HepG2 (cell line): ENCODE data around the gene PLA2G2E. TPM values are rescaled to one million over a fixed set of nuclear protein-coding genes. Genes with fewer than 3 reads are reported as not detected.
A peak's percentile ranks its signal among the peaks of the same experiment; 100 is the strongest.

Source experiments
- ATF5 ChIP-seq: sonication (generic); formaldehyde crosslinking; IDR thresholded peaks from 2 replicates; pipeline ENCODE4 v1.4.0; 2020; ENCODE audit warnings: mild to moderate bottlenecking, low read depth, missing genetic modification reagents
- BRF2 ChIP-seq: sonication (generic); formaldehyde crosslinking; IDR thresholded peaks from 2 replicates; pipeline ENCODE4 v1.8.1; 2022; ENCODE audit warnings: mild to moderate bottlenecking, missing genetic modification reagents
- CENPT ChIP-seq: sonication (generic); formaldehyde crosslinking; IDR thresholded peaks from 2 replicates; pipeline ENCODE4 v1.8.0; 2022; ENCODE audit warnings: low read depth, mild to moderate bottlenecking, moderate library complexity, missing genetic modification reagents
- ELK4 ChIP-seq: sonication (generic); formaldehyde crosslinking; IDR thresholded peaks from 2 replicates; pipeline ENCODE4 v1.9.0; 2021; ENCODE audit warnings: missing genetic modification reagents, borderline replicate concordance
- ERF ChIP-seq: IDR thresholded peaks from 2 replicates; pipeline ENCODE4 v1.6.1; 2018; ENCODE audit warnings: missing biosample characterization, missing genetic modification reagents
- POLR2AphosphoS5 ChIP-seq: IDR thresholded peaks from 2 replicates; pipeline ENCODE4 v1.6.1; 2012; ENCODE audit warnings: low read depth, low read length
- REPIN1 ChIP-seq: sonication (generic); formaldehyde crosslinking; IDR thresholded peaks from 2 replicates; pipeline ENCODE4 v1.8.0; 2022; ENCODE audit warnings: missing genetic modification reagents, low read depth, mild to moderate bottlenecking, borderline replicate concordance
- ZBTB4 ChIP-seq: sonication (generic); formaldehyde crosslinking; IDR thresholded peaks from 2 replicates; pipeline ENCODE4 v1.4.0; 2020; ENCODE audit warnings: missing genetic modification reagents, mild to moderate bottlenecking, borderline replicate concordance
- ZNF205 ChIP-seq: IDR thresholded peaks from 2 replicates; pipeline ENCODE4 v1.6.1; 2018; ENCODE audit warnings: missing biosample characterization, missing genetic modification reagents
- ZNF24 ChIP-seq: fragments of 450-650 bp; IDR thresholded peaks from 2 replicates; pipeline ENCODE4 v1.6.1; 2017; ENCODE audit warnings: antibody characterized with exemption, mild to moderate bottlenecking
- ZNF446 ChIP-seq: sonication (generic); formaldehyde crosslinking; IDR thresholded peaks from 2 replicates; pipeline ENCODE4 v1.5.0; 2020; ENCODE audit warnings: mild to moderate bottlenecking, missing genetic modification reagents
- ZNF496 ChIP-seq: sonication (generic); formaldehyde crosslinking; IDR thresholded peaks from 2 replicates; pipeline ENCODE4 v1.8.1; 2023; ENCODE audit warnings: mild to moderate bottlenecking, moderate library complexity, missing genetic modification reagents; ENCODE audit not compliant: insufficient replicate concordance
- polyA plus RNA-seq, 8 experiments: library from polyadenylated mRNA; depleted of rRNA in 3 of 8; stranded (reverse) in 7 of 8; unstranded in 1 of 8; fragments of >200 nt; fragmentation: Illumina TruSeq in 4 of 8; extraction: Trizol in 4 of 8; gene quantifications; 2 replicates each; pipeline versions ENCODE4 v1.2.1 to v1.2.3, GENCODE V29; 2011 to 2016; ENCODE audit warnings: low read depth in 4 of 8, missing spikeins in 1 of 8, mixed read lengths in 1 of 8; ENCODE audit not compliant: insufficient read depth in 1 of 8
- total RNA-seq, 5 experiments: library from RNA; depleted of rRNA; stranded (reverse); fragments of >200 nt; fragmentation: Illumina TruSeq; extraction: Trizol; gene quantifications; 2 replicates each; pipeline ENCODE4 v1.2.3, GENCODE V29; 2016; ENCODE audit warnings: low read depth in 1 of 5
- TF ChIP-seq, protein P1 (sequence below): sonication (generic); formaldehyde crosslinking; IDR thresholded peaks from 2 replicates; pipeline ENCODE4 v1.4.0; 2020; ENCODE audit warnings: missing genetic modification reagents
- TF ChIP-seq, protein P2 (sequence below): IDR thresholded peaks from 2 replicates; pipeline ENCODE4 v1.6.1; 2016; ENCODE audit warnings: low read depth, control low read depth

PLA2G2E gene
- total and polyA plus RNA-seq, 2 of the 13 experiments (the other 11 are each of a cell fraction or from before 2014, with no cell fraction given) = not detected

- TF ChIP-seq ZNF496 = no peak
- TF ChIP-seq, protein P1, sequence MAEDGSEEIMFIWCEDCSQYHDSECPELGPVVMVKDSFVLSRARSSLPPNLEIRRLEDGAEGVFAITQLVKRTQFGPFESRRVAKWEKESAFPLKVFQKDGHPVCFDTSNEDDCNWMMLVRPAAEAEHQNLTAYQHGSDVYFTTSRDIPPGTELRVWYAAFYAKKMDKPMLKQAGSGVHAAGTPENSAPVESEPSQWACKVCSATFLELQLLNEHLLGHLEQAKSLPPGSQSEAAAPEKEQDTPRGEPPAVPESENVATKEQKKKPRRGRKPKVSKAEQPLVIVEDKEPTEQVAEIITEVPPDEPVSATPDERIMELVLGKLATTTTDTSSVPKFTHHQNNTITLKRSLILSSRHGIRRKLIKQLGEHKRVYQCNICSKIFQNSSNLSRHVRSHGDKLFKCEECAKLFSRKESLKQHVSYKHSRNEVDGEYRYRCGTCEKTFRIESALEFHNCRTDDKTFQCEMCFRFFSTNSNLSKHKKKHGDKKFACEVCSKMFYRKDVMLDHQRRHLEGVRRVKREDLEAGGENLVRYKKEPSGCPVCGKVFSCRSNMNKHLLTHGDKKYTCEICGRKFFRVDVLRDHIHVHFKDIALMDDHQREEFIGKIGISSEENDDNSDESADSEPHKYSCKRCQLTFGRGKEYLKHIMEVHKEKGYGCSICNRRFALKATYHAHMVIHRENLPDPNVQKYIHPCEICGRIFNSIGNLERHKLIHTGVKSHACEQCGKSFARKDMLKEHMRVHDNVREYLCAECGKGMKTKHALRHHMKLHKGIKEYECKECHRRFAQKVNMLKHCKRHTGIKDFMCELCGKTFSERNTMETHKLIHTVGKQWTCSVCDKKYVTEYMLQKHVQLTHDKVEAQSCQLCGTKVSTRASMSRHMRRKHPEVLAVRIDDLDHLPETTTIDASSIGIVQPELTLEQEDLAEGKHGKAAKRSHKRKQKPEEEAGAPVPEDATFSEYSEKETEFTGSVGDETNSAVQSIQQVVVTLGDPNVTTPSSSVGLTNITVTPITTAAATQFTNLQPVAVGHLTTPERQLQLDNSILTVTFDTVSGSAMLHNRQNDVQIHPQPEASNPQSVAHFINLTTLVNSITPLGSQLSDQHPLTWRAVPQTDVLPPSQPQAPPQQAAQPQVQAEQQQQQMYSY = peak; percentile 38; the same call in 1 of the 2 replicates
- TF ChIP-seq ERF = peak; percentile 57; the same call in 1 of the 2 replicates
- no peak for TF ChIP-seq ELK4
- TF ChIP-seq ZNF205 (CRISPR knock-in tag) = peak; percentile 31; the same call in 1 of the 2 replicates
- no peak for TF ChIP-seq ATF5
- 0 out of 2 replicates have a peak, but pooled peaks have one; percentile 35 for TF ChIP-seq CENPT
- TF ChIP-seq ZNF24 = no peak
- TF ChIP-seq REPIN1 (CRISPR knock-in tag) = peak; percentile 75; the same call in 1 of the 2 replicates
- TF ChIP-seq BRF2 = 0 out of 2 replicates have a peak, but pooled peaks have one; percentile 54
- peak; percentile 84 for TF ChIP-seq POLR2AphosphoS5
- TF ChIP-seq ZBTB4 (CRISPR knock-in tag) = no peak
- TF ChIP-seq, protein P2, sequence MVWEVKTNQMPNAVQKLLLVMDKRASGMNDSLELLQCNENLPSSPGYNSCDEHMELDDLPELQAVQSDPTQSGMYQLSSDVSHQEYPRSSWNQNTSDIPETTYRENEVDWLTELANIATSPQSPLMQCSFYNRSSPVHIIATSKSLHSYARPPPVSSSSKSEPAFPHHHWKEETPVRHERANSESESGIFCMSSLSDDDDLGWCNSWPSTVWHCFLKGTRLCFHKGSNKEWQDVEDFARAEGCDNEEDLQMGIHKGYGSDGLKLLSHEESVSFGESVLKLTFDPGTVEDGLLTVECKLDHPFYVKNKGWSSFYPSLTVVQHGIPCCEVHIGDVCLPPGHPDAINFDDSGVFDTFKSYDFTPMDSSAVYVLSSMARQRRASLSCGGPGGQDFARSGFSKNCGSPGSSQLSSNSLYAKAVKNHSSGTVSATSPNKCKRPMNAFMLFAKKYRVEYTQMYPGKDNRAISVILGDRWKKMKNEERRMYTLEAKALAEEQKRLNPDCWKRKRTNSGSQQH (CRISPR knock-in tag) = peak; percentile 37
- TF ChIP-seq ZNF446 (CRISPR knock-in tag) = peak; percentile 69
These were observed 41.0 kb downstream of the PLA2G2E start, which contains the start of gene OTUD3 (continued) for GRCh38 chr1:19882111-19883071.
